Ovary (tissue), 3 donors: ENCODE measurements around the gene COL23A1.
"Not testable (repeated sequence)": the region's sequence is repeated elsewhere in the genome, so short reads cannot be mapped to it uniquely, and the experiment has no call there.

Experiments used
- CTCF ChIP-seq, 3 donors: fragments of 450-650 bp in 2 of 3; fragments of 200-600 bp in 1 of 3; IDR thresholded peaks; one replicate each; pipeline versions ENCODE4 v1.5.1 to v1.8.0; 2016 to 2022; ENCODE audit warnings: antibody characterized with exemption in 3 of 3, mild to moderate bottlenecking in 1 of 3
- POLR2A ChIP-seq: fragments of 450-650 bp; IDR thresholded peaks from one replicate; pipeline ENCODE4 v1.6.1; 2017; ENCODE audit warnings: antibody characterized with exemption, mild to moderate bottlenecking, moderate library complexity
- donor health status: DM: no; HTN: no; CAD: no.

GRCh38 chr5:178302321-178302720 lies 287.9 kb downstream of the COL23A1 start:
- TF ChIP-seq POLR2A; CTCF (IDR thresholded peaks at IDR 0.05): not testable (repeated sequence)
